Loucy (cell line): ENCODE measurements around the gene GJA3.

Source experiments
- H2AFZ ChIP-seq: fragments of 200-600 bp; sonication (generic); 2 replicates; pipeline ENCODE4 v1.6.0; 2016; ENCODE audit warnings: antibody characterized with exemption, mild to moderate bottlenecking, low read length, moderate library complexity
- H3F3A ChIP-seq: fragments of 200-600 bp; 2 replicates; pipeline ENCODE4 v1.6.0; 2016; ENCODE audit warnings: antibody characterized with exemption, low read depth, mild to moderate bottlenecking
- H3K27me3 ChIP-seq: fragments of 200-600 bp; sonication (generic); 2 replicates; pipeline ENCODE4 v1.6.1; 2014; ENCODE audit warnings: low read length, mild to moderate bottlenecking; ENCODE audit not compliant: insufficient read depth, poor library complexity, severe bottlenecking
- H3K36me3 ChIP-seq: fragments of 200-600 bp; sonication (generic); 2 replicates; pipeline ENCODE4 v1.6.1; 2016; ENCODE audit warnings: low read length; ENCODE audit not compliant: insufficient read depth
- H3K4me1 ChIP-seq: fragments of 200-600 bp; sonication (generic); 2 replicates; pipeline ENCODE4 v1.5.1; 2014; ENCODE audit warnings: low read length, mild to moderate bottlenecking; ENCODE audit not compliant: insufficient read depth, poor library complexity, severe bottlenecking
- H3K4me2 ChIP-seq: fragments of 200-600 bp; sonication (generic); 2 replicates; pipeline ENCODE4 v1.6.0; 2014; ENCODE audit warnings: antibody characterized with exemption, low read length, low read depth, mild to moderate bottlenecking; ENCODE audit not compliant: poor library complexity, severe bottlenecking
- H3K4me3 ChIP-seq: fragments of 200-600 bp; sonication (generic); 2 replicates; pipeline ENCODE4 v1.5.1; 2014; ENCODE audit warnings: low read length, mild to moderate bottlenecking, mixed read lengths; ENCODE audit not compliant: poor library complexity, severe bottlenecking
- H3K79me2 ChIP-seq: fragments of 200-600 bp; sonication (generic); 2 replicates; pipeline ENCODE4 v1.6.1; 2014; ENCODE audit warnings: low read length; ENCODE audit not compliant: insufficient read depth
- H3K9ac ChIP-seq: fragments of 200-600 bp; sonication (generic); 2 replicates; pipeline ENCODE4 v1.6.0; 2014; ENCODE audit warnings: mild to moderate bottlenecking, low read depth, low read length, moderate library complexity; ENCODE audit not compliant: poor library complexity, severe bottlenecking
- H3K9me2 ChIP-seq: fragments of 200-600 bp; sonication (generic); replicated peaks from 2 replicates; pipeline ENCODE4 v1.6.1; 2016; ENCODE audit warnings: low read depth, low read length, mixed read lengths
- H3K9me3 ChIP-seq: fragments of 200-600 bp; sonication (generic); 2 replicates; pipeline ENCODE4 v1.6.1; 2014; ENCODE audit warnings: mild to moderate bottlenecking, antibody characterized with exemption, low read length, low read depth; ENCODE audit not compliant: insufficient read depth
- H4K20me1 ChIP-seq: fragments of 200-600 bp; sonication (generic); 2 replicates; pipeline ENCODE4 v1.6.0; 2014; ENCODE audit warnings: antibody characterized with exemption, low read length, mild to moderate bottlenecking; ENCODE audit not compliant: insufficient read depth, poor library complexity, severe bottlenecking
- CTCF ChIP-seq: fragments of 200-600 bp; sonication (generic); conservative IDR thresholded peaks from 2 replicates; pipeline ENCODE4 v1.5.1; 2014; ENCODE audit warnings: mild to moderate bottlenecking, antibody characterized with exemption, low read length
- EZH2phosphoT487 ChIP-seq: fragments of 200-600 bp; IDR thresholded peaks from 2 replicates; pipeline ENCODE4 v1.6.1; 2018; ENCODE audit warnings: antibody characterized with exemption, mild to moderate bottlenecking, moderate library complexity, borderline replicate concordance

GJA3 gene

GRCh38 chr13:20168396-20168795 lies 7.5 kb upstream of the GJA3 start:
- Histone ChIP-seq H2AFZ (no peak overlapping the region), H3F3A (no peaks in the 10 kb centered on the region), H3K36me3 (no peaks in the 10 kb centered on the region), H3K79me2 (no peaks in the 10 kb centered on the region), H3K4me3 (no peak overlapping the region), H4K20me1 (no peaks in the 10 kb centered on the region), H3K27me3 (no peaks in the 10 kb centered on the region), H3K9me3 (no peaks in the 10 kb centered on the region), H3K4me2 (no peak overlapping the region), H3K9ac (no peak overlapping the region), H3K9me2 (no peaks in the 10 kb centered on the region), H3K4me1 (no peaks in the 10 kb centered on the region)
- TF ChIP-seq CTCF (no peak), EZH2phosphoT487 (no peak)

- Histone ChIP-seq H3K4me3 (no peak overlapping the region), H3K9me3 (no peaks in the 10 kb centered on the region), H3K4me2 (no peak overlapping the region), H3F3A (no peaks in the 10 kb centered on the region), H3K4me1 (no peaks in the 10 kb centered on the region), H3K9ac (no peak overlapping the region), H3K9me2 (no peaks in the 10 kb centered on the region), H2AFZ (no peak overlapping the region), H3K79me2 (no peaks in the 10 kb centered on the region), H3K36me3 (no peaks in the 10 kb centered on the region), H3K27me3 (no peaks in the 10 kb centered on the region), H4K20me1 (no peaks in the 10 kb centered on the region)
- TF ChIP-seq CTCF (no peak), EZH2phosphoT487 (no peak)
Observed at GRCh38 chr13:20165417-20166257, 4.8 kb upstream of the GJA3 start.

GRCh38 chr13:20161951-20162300 lies 1.1 kb upstream of the GJA3 start:
- Histone ChIP-seq H2AFZ (no peak overlapping the region), H3K4me3 (no peak overlapping the region), H3K36me3 (no peaks in the 10 kb centered on the region), H4K20me1 (no peaks in the 10 kb centered on the region), H3F3A (no peaks in the 10 kb centered on the region), H3K79me2 (no peaks in the 10 kb centered on the region), H3K9me2 (no peaks in the 10 kb centered on the region), H3K9ac (no peak overlapping the region), H3K4me2 (no peak overlapping the region), H3K4me1 (no peaks in the 10 kb centered on the region), H3K9me3 (no peaks in the 10 kb centered on the region), H3K27me3 (no peaks in the 10 kb centered on the region)
- TF ChIP-seq CTCF = no peak
- no peak for TF ChIP-seq EZH2phosphoT487
